SK-N-DZ (cell line): Measurements from ENCODE around the gene EGF.
"Not testable (repeated sequence)": the region's sequence is repeated elsewhere in the genome, so short reads cannot be mapped to it uniquely, and the experiment has no call there.

Source experiments
- DNase-seq: peaks from one replicate; pipeline ENCODE4 v3.0.0-alpha.2; 2015; ENCODE audit warnings: low spot score

EGF gene

DNA sequence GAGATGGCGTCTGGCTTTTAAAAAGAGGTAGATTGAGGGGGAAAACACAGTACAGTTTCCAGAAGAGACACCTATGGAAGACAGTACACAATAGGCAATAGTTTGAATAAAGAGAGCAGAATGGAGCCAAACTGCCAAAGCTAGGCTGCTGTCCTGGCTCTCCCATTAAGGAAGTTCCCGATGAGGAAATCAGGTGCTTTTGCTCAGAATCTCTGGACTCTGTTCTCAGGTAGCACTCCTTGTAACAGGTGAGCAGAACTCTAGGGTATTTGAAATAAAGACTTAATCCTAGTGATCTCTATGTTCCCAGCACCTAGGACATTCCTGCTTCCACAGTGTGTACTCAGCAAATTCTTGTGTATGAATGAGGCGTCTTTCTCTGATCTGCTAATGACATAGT lies 1.6 kb downstream of the EGF start:
- no peak for DNase-seq

DNA sequence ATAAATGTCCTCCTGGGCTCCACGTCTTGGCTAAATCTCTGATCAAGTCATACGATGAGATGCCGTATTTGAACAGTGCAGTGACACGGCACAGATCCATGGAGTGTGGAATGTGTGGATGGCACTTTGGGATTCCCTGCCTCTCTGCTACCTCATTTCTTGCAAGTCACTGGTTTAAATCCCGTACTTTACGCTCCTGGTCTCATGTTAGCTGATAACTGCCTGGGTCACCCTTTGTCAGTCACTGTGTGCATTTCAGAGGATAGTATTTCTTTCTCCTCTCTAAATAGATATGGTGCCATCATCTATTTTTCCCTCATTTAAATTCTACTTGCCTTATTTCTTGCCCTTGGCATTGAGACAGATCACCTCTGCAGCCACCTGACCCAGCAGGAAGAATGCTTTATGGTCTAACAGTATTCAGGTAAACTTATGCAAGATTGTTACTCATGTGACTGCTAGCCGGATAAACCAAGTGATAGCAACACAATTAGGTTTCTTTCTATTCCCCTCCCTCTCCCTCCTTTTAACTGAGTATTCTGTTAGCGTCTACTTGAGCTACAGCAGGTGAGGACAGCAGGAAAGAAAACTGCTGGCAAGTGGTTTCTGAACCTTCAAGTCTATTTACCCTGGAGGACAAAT lies 2.8 kb downstream of the EGF start:
- DNase-seq: no peak

DNA sequence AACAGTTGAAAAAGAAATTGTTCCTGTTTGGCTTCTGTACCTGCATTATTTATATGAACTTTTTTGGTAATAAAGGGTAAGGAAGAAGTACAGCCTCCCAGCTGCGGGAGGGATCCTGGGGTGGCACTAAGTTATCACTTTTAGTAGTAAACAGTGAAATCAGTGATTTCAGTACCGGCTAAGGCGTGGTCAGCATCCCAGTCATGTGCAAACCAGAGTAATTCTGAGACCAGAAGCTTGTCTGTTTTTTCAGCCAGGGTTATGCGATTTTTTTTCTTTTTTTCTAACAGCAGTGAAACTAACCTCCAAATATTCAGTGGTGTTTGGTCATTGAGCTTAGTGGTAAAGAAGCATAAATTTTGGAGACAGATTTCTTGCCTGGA lies 3.3 kb downstream of the EGF start:
- DNase-seq: no peak

DNA sequence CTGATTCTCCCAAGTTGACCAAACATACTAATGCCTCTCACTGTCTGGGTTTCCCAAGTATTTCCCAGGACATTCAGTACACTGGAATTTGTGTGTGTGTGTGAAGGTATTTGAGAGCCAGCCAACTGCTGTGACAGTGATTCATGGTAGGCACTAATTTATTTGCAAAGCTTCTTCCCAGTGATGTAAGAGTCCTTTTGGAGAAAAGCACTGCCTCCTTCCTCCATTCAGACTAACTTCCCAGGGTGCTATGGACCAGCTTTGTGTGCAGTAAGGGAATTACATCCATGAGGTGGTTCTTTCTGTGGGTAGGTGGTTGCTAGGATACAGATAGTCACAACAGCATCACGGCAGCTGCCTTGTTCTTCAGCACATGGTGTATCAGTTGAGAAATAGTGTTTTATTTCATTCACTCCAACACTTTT lies 8.7 kb downstream of the EGF start:
- DNase-seq: no peak

DNA sequence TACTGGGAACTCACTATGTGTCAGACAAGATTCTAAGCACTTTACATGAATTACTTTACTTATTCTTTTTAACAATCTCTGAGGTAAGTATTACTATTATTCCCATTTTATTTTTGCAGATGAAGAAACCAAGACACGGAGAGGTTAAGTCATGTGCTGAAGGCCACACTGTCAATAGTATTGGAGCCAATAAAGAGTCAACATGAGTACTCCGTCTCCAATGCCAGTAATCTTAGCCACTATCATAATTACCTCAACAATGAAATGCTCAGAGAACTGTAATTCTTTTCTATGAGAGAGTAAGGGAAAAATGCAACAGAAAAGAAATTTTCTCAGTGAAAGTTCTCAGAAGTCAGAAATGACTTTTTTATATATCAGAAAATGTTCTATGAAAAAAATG lies 12.7 kb downstream of the EGF start:
- no peak for DNase-seq

DNA sequence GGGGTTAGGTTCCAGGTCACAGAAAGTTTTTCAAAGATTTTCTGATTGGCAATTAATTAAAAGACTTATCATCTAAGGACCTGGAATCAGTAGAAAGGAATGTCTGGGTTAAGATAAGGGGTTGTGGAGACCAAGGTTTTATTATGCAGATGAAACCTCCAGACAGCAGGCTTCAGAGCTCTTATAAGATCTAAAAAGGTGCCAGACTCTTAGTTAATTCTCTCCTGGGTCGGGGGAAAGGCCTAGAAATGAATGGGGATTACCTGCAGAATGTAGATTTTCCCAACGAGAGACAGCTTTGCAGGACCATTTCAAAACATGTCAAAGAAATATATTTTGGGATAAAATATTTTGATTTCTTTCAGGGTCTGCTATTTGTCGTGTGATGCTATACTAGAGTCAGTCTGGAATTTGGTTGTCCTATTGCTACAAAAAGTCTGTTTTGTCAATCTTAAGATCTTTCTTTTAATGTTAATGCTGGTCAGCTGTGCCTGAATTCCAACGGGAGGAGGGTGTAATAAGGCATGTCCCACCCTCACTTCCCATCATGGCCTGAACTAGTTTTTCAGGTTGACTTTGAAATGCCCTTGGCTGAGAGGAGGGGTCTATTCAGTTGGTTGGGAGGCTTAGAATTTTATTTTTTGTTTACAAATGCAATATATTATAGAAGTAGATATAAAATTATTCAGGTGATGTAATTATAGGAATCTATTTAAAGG lies 15.8 kb downstream of the EGF start:
- DNase-seq: no peak

DNA sequence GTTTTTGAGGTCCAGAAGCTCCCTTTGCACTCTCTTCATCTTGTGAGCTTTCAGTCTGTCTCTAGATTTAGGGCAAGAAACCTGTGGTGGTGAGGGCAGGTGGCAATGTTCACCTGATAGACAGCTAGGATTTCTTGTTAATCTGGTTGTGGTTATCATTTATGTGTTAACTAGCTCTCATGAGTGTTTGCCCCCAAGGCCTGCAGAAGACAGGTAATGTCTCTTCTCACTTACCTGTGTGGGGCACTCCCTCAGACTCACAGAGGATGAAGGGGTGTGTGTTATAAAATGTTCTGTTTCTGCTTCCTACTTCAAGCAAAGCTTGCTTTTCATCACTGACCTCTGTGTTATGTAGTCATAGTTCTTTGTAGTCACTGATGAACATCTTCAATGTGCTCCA lies 17.8 kb downstream of the EGF start:
- DNase-seq: no peak

DNA sequence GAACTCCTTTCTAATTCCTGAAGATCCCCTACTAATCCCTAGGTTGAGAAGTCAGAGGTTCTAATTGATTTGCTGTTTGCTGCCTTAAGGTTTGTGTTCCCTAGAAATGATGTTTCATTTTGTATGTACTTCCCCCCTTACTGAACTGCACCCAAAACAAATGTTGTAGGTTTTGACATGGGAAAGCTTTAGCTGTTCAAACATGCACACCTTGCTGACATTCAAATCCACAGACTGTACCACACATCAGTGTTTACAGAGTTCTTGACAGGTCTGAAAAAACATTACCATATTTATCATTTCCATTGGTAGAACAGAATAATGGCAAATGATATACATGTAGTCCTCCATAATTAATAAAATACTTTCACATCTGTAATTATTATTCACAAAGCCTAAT lies 18.2 kb downstream of the EGF start:
- DNase-seq: no peak

DNA sequence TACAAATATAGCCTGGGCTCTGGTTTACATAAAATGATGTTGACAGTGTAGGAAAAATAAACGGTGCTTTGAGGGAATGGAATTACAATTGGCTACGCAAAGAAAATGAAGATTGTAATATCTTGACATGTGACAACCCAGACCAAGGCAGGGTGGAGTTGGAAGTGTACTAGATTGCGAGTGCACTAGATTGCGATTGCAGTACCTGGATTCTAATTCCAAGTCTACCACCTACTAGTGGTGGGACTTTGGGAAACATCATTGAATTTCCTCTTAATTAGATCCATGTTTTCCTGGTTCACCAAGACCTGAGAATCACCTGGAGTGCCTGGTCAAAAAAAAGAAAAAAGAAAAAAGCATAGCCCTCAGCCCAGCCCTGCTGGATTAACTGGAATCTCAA lies 18.6 kb downstream of the EGF start:
- DNase-seq: no peak

DNA sequence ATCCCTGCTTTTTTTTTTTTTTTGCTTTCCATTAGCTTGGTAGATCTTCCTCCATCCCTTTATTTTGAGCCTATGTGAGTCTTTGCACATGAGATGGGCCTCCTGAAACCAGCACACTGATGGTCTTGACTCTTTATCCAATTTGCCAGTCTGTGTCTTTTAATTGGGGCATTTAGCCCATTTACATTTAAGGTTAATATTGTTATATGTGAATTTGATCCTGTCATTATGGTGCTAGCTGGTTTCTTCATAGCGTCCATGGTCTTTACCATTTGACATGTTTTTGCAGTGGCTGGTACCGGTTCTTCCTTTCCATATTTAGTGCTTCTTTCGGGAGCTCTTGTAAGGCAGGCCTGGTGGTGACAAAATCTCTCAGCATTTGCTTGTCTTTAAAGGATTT lies 24.7 kb downstream of the EGF start:
- DNase-seq: peak; percentile 9

DNA sequence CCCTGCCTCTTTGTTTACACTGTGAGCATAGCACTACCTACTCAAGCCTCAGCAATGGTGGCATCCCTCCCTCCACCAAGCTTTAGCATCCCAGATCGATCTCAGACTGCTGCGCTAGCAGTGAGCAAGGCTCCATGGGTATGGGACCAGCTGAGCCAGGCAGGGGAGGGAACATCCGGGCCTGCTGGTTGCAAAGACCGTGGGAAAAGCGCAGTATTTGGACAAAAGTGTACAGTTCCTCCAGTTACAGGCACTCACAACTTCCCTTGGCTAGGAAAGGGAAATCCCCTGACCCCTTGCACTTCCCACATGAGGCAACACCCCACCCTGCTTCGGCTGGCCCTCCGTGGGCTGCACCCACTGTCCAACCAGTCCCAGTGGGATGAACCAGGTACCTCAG lies 26.5 kb downstream of the EGF start:
- DNase-seq: no peak

DNA sequence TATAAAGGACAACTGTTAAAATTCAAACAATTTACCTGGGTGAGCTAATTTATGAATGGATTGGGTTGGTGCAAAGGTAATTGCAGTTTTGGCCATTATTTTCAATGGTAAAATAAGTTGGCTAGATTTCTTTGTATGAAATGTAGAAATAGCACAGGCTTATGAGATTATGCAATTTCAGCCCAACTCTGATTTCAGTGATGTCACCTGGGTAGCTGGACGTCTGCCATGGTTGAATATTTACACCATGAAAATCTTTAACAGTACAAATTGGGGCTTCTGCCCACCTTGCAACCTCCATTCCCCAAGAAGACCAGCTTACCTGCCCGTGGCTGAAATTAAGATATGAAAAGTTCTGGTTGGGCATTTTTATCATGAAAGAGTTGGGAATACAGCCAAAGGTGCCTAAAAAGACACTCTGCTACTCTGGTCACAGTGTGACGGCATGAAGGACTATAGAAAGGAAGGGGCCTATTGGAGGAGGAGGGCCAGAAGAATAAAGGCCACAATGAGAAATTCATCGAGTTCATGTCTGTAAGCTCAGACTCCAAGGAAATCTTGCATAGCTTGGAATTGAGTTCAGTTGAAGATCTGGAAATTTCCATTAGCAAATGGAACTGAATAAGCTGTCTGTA lies 29.7 kb downstream of the EGF start:
- no peak for DNase-seq

DNA sequence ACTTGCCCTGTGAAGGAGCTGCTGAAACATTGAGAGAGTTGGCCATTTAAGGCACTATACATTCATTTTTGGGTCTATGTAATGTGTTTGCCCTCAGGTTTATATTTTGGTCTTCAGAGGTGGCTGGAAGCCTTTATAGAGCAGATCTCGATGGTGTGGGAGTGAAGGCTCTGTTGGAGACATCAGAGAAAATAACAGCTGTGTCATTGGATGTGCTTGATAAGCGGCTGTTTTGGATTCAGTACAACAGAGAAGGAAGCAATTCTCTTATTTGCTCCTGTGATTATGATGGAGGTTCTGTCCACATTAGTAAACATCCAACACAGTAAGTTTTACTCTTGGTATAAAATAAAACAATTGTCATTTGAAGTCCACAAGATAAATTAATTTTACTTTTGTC lies 31.1 kb downstream of the EGF start:
- no peak for DNase-seq

DNA sequence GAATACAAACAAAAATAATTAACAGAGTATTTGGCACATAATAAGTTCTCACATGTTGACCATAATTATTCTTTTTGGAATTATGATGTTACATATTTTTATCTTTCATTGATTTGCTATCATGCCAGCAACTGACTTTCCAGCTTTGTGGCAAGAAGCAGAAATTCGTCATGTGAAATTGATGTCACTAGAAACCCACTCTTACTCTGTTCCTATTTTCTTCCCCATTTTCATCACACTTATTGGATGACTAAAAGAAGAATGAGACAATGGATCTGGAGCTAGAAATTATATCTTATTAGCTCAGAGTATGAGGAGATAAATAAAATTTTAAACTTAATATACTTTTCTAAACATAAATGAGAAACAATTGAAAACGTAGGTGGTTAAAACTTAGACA lies 31.9 kb downstream of the EGF start:
- no peak for DNase-seq

DNA sequence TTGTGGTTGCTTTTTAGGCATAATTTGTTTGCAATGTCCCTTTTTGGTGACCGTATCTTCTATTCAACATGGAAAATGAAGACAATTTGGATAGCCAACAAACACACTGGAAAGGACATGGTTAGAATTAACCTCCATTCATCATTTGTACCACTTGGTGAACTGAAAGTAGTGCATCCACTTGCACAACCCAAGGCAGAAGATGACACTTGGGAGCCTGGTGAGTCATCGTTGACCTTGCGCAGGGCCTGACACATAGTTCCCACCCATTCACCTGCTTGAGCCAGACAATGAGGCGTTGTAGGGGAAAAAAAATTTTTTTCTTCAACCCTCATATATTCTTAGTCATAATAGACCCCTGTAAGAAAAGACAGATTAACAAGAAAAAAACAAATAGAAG lies 32.4 kb downstream of the EGF start:
- DNase-seq: no peak

DNA sequence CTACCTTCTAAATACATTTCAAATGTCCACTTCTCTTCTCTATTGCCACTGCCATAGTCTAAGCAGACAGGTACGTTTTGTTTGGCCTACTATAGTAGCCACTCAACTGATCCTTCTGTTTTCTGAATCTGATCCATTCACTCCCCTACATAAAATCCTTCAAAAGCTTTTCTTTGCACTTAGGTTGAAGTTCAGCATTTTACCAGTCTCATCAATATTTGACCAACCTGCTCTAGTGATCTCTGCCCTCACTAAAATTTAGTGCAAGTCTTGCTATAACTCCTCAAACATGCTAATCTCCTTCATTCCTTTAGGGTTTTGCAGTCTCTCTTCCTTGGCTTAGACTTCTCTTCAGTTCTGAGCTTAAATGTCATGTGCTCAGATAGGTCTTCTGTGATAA lies 33.4 kb downstream of the EGF start:
- no peak for DNase-seq

DNA sequence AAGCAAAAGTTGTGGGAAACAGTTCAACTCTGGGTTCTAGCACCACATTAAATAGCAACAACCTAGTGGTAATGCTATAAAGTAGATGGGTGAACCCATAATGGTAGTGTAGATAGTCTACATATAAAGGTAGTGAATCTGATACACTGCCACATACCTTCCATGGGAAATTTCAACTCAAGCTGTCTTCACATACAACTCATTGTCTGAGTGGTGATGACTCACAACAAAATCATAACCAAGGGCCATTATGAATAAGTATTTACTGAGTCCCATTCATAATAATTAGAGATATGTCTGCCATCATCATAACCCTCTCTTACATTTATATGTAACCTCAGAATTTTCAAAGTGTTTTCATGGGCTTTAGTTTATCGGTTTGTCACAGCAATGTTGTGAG lies 34.8 kb downstream of the EGF start:
- no peak for DNase-seq

DNA sequence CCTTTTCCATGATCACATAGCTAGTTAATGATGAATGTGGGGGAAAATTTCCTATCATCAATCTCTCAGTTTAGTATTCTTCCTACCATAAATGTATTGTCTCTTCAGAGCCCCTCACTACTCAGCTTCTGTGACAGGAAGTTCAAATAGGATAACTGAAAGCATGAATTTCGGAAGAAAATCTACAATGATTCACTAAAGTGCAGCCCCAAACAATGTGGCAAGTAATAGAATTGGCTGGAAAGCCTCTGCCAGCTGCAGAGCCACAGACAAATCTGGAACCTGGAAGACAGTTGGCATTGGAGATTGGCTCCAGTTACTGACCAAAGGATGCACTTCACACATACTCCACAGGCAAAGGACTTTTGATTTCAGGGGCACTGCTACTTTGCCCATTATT lies 35.2 kb downstream of the EGF start:
- DNase-seq: no peak

DNA sequence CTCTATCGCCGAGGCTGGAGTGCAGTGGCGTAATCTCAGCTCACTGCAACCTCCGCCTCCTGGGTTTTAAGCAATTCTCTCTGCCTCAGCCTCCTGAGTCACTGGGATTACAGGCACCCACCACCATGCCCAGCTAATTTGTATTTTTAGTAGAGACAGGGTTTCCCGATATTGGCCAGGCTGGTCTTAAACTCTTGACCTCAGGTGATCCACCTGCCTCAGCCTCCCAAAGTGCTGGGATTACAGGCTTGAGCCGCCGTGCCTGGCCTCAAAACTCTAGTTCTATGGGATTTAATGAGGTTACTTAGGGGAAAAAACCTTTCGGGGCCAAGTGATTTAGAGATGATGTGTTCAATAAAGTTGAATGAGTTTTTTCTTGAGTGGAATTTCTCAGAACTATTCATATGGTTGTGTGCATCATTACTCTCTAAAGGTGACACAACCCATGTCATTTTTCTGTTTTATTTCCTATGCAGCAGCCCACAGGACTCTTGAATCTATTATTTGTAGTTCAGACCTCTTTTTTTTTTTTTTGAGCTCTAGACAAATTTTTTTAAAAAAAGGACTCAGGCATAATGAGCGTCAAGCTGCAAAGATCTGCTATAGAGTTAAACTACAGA lies 36.5 kb downstream of the EGF start:
- DNase-seq: not testable (repeated sequence)

DNA sequence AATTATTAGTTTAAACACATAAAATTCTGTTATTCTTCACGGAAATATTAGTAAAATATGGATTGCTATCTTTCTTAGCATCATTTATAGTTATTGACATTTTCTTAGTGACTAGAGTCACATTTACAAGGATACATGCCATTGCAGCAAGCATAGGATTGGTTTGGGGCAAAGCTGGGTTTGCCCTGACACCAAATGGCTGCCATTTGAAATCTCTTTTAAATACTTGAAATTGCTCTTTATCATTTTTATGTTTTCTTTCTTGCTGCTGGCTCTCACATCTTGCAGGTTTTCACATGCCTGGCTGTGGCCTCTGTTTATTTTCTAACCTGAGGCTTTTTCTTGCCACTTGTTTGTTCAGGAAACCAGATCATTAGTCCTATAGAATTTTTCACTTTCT lies 39.9 kb downstream of the EGF start:
- no peak for DNase-seq

DNA sequence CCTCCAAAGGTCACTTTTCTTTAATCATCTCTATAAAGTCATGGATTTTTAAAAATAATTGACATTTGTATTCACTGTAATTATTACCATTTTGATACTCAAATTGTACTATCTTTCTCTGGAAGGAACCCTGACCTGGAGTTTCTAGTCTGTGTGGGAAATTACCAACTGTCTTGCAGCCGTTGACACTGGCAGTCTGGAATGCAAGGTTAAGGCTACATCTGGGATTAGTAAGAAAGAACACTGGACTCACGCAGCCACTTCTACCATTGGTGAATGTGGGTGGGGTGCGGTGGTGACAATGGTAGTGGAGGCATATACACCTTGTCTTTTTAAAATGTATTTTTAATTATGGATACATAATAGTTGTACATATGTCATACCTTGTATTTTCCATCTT lies 40.9 kb downstream of the EGF start:
- DNase-seq: no peak

DNA sequence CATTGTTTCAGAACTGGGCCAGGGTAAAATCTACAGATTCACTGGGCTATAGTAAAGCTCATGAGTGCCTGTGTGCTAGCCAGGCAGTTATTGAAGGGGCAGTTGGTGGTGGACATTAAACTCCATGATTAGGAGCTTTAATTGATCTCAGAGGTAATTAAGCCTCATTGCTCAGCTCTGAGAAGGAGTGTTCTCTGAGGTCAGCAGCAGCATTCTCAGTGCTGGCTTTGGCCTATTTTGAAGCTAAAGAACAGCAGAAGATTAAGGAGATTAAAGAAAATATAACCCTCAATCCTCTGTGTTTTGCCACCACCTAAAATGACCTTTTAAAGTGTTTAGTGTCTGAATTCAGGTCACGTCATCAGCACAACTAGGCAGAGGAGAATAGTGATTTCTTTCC lies 42.5 kb downstream of the EGF start:
- DNase-seq: no peak

DNA sequence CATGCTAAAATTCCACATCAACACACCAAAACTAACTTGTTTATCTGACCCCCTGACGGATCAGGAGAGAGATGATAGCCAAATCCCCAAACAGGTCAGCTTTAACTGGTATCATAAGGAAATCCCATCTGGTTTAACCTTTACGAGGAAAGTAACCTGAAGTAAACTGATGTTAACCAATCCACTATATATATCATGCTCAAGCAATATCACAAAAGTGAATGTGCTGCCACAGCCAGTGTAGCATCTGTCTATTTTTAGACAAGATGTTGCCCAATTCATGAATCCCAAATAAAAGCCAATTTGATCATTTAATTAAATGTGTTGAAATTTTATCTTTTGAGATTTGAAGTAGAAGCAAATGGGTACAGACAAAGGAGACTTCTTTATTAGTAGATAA lies 44.5 kb downstream of the EGF start:
- DNase-seq: no peak
